Endodermal cell (in vitro differentiated cells): Measurements from ENCODE around the gene CYP26C1. TPM values are rescaled to one million over a fixed set of nuclear protein-coding genes. Genes with fewer than 3 reads are reported as not detected.

Experiments
- DNase-seq: peaks from one replicate; pipeline ENCODE4 v3.0.0-alpha.2; 2017
- H3K27ac ChIP-seq: 2 replicates; pipeline ENCODE4 v1.5.1; 2013; ENCODE audit warnings: mild to moderate bottlenecking, low read depth, low read length, moderate library complexity
- H3K27me3 ChIP-seq: 2 replicates; pipeline ENCODE4 v1.6.1; 2013; ENCODE audit warnings: mild to moderate bottlenecking, low read length, moderate library complexity; ENCODE audit not compliant: insufficient read depth, control insufficient read depth, poor library complexity, severe bottlenecking
- H3K36me3 ChIP-seq: 2 replicates; pipeline ENCODE4 v1.7.0; 2013; ENCODE audit warnings: mild to moderate bottlenecking, low read length, moderate library complexity; ENCODE audit not compliant: control insufficient read depth, insufficient read depth
- H3K4me1 ChIP-seq: one replicate; pipeline ENCODE4 v1.7.0; 2013; ENCODE audit warnings: low read length; ENCODE audit not compliant: control insufficient read depth, insufficient read depth
- H3K4me3 ChIP-seq: 2 replicates; pipeline ENCODE4 v1.5.1; 2013; ENCODE audit warnings: mild to moderate bottlenecking, low read length, moderate library complexity
- H3K9ac ChIP-seq: 2 replicates; pipeline ENCODE4 v1.6.1; 2013; ENCODE audit warnings: mild to moderate bottlenecking, low read length, moderate library complexity; ENCODE audit not compliant: poor library complexity, severe bottlenecking; ENCODE audit errors: extremely low read depth
- H3K9me3 ChIP-seq: 2 replicates; pipeline ENCODE4 v1.6.1; 2013; ENCODE audit warnings: mild to moderate bottlenecking, low read length, moderate library complexity; ENCODE audit not compliant: control insufficient read depth
- H3K27ac Mint-ChIP-seq: 2 replicates; pipeline ENCODE4 v1.8.0; 2020; ENCODE audit warnings: mixed read lengths
- H3K27me3 Mint-ChIP-seq: 2 replicates; pipeline ENCODE4 v1.8.0; 2021; ENCODE audit warnings: mild to moderate bottlenecking, mixed read lengths; ENCODE audit not compliant: insufficient read depth
- H3K36me3 Mint-ChIP-seq: 2 replicates; pipeline ENCODE4 v1.8.0; 2020; ENCODE audit warnings: low read depth, mixed read lengths
- H3K4me1 Mint-ChIP-seq: 2 replicates; pipeline ENCODE4 v1.8.0; 2020; ENCODE audit warnings: mixed read lengths
- H3K4me3 Mint-ChIP-seq: 2 replicates; pipeline ENCODE4 v1.8.0; 2020; ENCODE audit warnings: mild to moderate bottlenecking, moderate library complexity, mixed read lengths
- H3K9me3 Mint-ChIP-seq: 2 replicates; pipeline ENCODE4 v1.8.0; 2020; ENCODE audit warnings: mild to moderate bottlenecking, mixed read lengths
- CTCF ChIP-seq: fragments of 200-600 bp; sonication (generic); conservative IDR thresholded peaks from 2 replicates; pipeline ENCODE4 v1.5.0; 2021; ENCODE audit warnings: antibody characterized with exemption, mild to moderate bottlenecking
- WGBS, 2 experiments: methylation state at CpG; one replicate each; pipeline versions ENCODE4 v1.1.5 to v1.1.7; 2013; ENCODE audit warnings: missing lambda C conversion rate in 2 of 2, mixed read lengths in 1 of 2; ENCODE audit not compliant: insufficient coverage in 1 of 2, insufficient read length in 1 of 2; 5-methylcytosine and 5-hydroxymethylcytosine counted together
- total RNA-seq, 2 donors: library from RNA; stranded (reverse); fragmentation: NEBNext Ultra II Directional in 1 of 2; extraction: Animal tissue kit (Norgen Biotek cat#: 25700) in 1 of 2; gene quantifications; 2 replicates in 1 of 2; 3 replicates in 1 of 2; pipeline ENCODE4 v1.2.1, GENCODE V29; 2021

Gene CYP26C1
- total RNA-seq, 2 donors from 2014 or later: 0.35 to 0.44 TPM

DNA sequence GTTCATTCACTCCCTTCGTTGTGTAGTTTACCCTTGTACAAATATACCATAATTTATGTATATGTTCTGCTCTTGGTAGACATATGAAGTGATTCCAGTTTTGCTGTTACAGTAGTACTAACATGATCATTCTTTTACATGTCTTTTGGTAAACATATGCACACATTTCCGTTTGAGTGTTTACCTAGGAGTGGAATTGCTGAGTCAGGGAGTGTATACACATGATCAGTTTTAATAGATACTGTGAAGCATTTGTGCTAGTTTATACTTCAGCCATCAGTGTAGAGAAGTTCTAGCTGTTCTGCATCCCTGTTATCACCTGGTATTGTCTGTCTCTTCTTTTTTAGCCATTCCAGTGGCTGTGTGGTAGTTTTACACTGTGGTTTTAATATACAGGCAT, 34.5 kb upstream of the CYP26C1 start:
- no peak overlapping the region for H3K4me3 Mint-ChIP-seq
- H3K4me1 ChIP-seq: no peaks in the 10 kb centered on the region
- H3K36me3 Mint-ChIP-seq: peaks cover 19% of the 10 kb centered on the region
- no peak for TF ChIP-seq CTCF
- no peak overlapping the region for H3K9ac ChIP-seq
- WGBS, 2 experiments: 88 to 100% methylated on average over 1 of the region's 2 CpGs
- peaks cover 9% of the 10 kb centered on the region for H3K36me3 ChIP-seq
- H3K27me3 Mint-ChIP-seq: no peaks in the 10 kb centered on the region
- H3K4me3 ChIP-seq: no peak overlapping the region
- H3K27ac ChIP-seq: no peak overlapping the region
- peaks cover 14% of the 10 kb centered on the region for H3K9me3 ChIP-seq
- peaks cover 8% of the 10 kb centered on the region for H3K9me3 Mint-ChIP-seq
- peaks cover 13% of the 10 kb centered on the region for H3K4me1 Mint-ChIP-seq
- no peak for DNase-seq
- no peak overlapping the region for H3K27ac Mint-ChIP-seq
- H3K27me3 ChIP-seq: no peaks in the 10 kb centered on the region

- no peak overlapping the region for H3K27ac Mint-ChIP-seq
- no peak for TF ChIP-seq CTCF
- peaks cover 9% of the 10 kb centered on the region for H3K36me3 ChIP-seq
- DNase-seq: no peak
- no peak overlapping the region for H3K4me3 ChIP-seq
- no peak overlapping the region for H3K9ac ChIP-seq
- peaks cover 8% of the 10 kb centered on the region for H3K9me3 Mint-ChIP-seq
- no peak overlapping the region for H3K27ac ChIP-seq
- H3K27me3 ChIP-seq: no peaks in the 10 kb centered on the region
- H3K4me1 Mint-ChIP-seq: peaks cover 17% of the 10 kb centered on the region
- peaks cover 14% of the 10 kb centered on the region for H3K9me3 ChIP-seq
- H3K4me1 ChIP-seq: no peaks in the 10 kb centered on the region
- no peak overlapping the region for H3K4me3 Mint-ChIP-seq
- no peaks in the 10 kb centered on the region for H3K27me3 Mint-ChIP-seq
- peaks cover 17% of the 10 kb centered on the region for H3K36me3 Mint-ChIP-seq
Observed at GRCh38 chr10:93027508-93027907, 33.1 kb upstream of the CYP26C1 start.

DNA sequence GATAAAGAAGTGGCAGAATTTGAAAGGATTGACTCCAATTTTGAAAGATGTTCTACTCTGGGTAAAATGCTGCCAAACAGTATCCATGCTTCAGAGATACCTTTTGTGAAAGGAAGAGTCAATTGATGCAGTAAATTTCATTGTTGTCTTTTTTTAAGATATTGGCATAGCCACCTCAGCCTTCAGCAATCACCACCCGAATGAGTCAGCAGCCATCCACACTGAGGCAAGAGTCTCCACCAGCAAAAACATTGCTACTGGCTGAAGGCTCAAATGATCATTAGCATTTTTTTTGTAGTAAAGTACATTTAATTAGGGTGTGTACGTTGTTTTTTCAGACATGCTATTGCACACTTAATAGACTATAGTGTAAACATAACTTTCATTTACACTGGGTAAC, 31.7 kb upstream of the CYP26C1 start:
- Mint-ChIP-seq H3K9me3 (peaks cover 8% of the 10 kb centered on the region), H3K27ac (no peak overlapping the region), H3K36me3 (peaks cover 17% of the 10 kb centered on the region), H3K27me3 (no peaks in the 10 kb centered on the region), H3K4me3 (no peak overlapping the region), H3K4me1 (peaks cover 24% of the 10 kb centered on the region)
- H3K36me3 ChIP-seq: peaks cover 9% of the 10 kb centered on the region
- no peak for TF ChIP-seq CTCF
- H3K9me3 ChIP-seq: peaks cover 14% of the 10 kb centered on the region
- no peak overlapping the region for H3K27ac ChIP-seq
- H3K27me3 ChIP-seq: no peaks in the 10 kb centered on the region
- H3K9ac ChIP-seq: no peak overlapping the region
- WGBS, 2 experiments: 94% methylated on average over 1 of the region's 2 CpGs; no CpG with 5 or more reads in 1 of the 2 experiments
- no peaks in the 10 kb centered on the region for H3K4me1 ChIP-seq
- H3K4me3 ChIP-seq: no peak overlapping the region
- no peak for DNase-seq
